Ovary (tissue), 9 donors: ENCODE data around the gene RAD50. TPM values are rescaled to one million over a fixed set of nuclear protein-coding genes. Genes with fewer than 3 reads are reported as not detected.

Experiments used
- DNase-seq, 5 donors: peaks; one replicate each; pipeline ENCODE4 v3.0.0-alpha.2; 2019 to 2020
- H3K27ac ChIP-seq, 2 donors: fragments of 200-600 bp; one replicate each; pipeline versions ENCODE4 v1.5.1 to v1.8.0; 2019 to 2022
- H3K27me3 ChIP-seq: fragments of 200-600 bp; one replicate; pipeline ENCODE4 v1.8.0; 2022
- H3K36me3 ChIP-seq: fragments of 200-600 bp; sonication (generic); one replicate; pipeline ENCODE4 v1.5.1; 2019
- H3K4me1 ChIP-seq: one replicate; pipeline ENCODE4 v1.8.1; 2013; ENCODE audit warnings: mild to moderate bottlenecking, moderate library complexity; ENCODE audit not compliant: insufficient read depth
- H3K4me3 ChIP-seq: fragments of 200-600 bp; sonication (generic); one replicate; pipeline ENCODE4 v1.5.1; 2017
- H3K9me3 ChIP-seq, 2 donors: fragments of 200-600 bp in 1 of 2; sonication (generic) in 1 of 2; one replicate each; pipeline versions ENCODE4 v1.5.1 to v1.8.1; 2013 to 2019; ENCODE audit warnings: mild to moderate bottlenecking in 1 of 2, moderate library complexity in 1 of 2
- CTCF ChIP-seq, 3 donors: fragments of 450-650 bp in 2 of 3; fragments of 200-600 bp in 1 of 3; IDR thresholded peaks; one replicate each; pipeline versions ENCODE4 v1.5.1 to v1.8.0; 2016 to 2022; ENCODE audit warnings: antibody characterized with exemption in 3 of 3, mild to moderate bottlenecking in 1 of 3
- EP300 ChIP-seq: sonication (generic); formaldehyde crosslinking; IDR thresholded peaks from one replicate; pipeline ENCODE4 v1.6.1; 2017; ENCODE audit warnings: antibody characterized with exemption
- POLR2A ChIP-seq: fragments of 450-650 bp; IDR thresholded peaks from one replicate; pipeline ENCODE4 v1.6.1; 2017; ENCODE audit warnings: antibody characterized with exemption, mild to moderate bottlenecking, moderate library complexity
- WGBS, 3 donors: extraction: QIAGEN DNeasy Blood & Tissue Kit in 1 of 3; methylation state at CpG; one replicate each; pipeline versions ENCODE4 v1.1.5 to v1.1.7; 2013 to 2017; 5-methylcytosine and 5-hydroxymethylcytosine counted together
- intact Hi-C, 4 donors: fragments of 100-400 bp; cut with DNase I; formaldehyde crosslinking; loops; one replicate each; pipeline versions ENCODE4 v1.11.0 to v1.15.1; 2022 to 2023
- polyA plus RNA-seq, 2 donors: library from polyadenylated mRNA; stranded (reverse); fragments of 200-250 nt in 1 of 2; fragments of 350-450 nt in 1 of 2; fragmentation: Illumina TruSeq in 1 of 2; extraction: RNeasy Lipid Tissue Mini Kit (QIAGEN cat#74804) in 1 of 2; gene quantifications; one replicate each; pipeline ENCODE4 v1.2.3, GENCODE V29; 2013 to 2014
- total RNA-seq, 7 donors: library from RNA; depleted of rRNA in 2 of 7; stranded (reverse); fragments of >200 nt in 2 of 7; fragmentation: NEBNext Ultra II Directional in 3 of 7; extraction: Animal tissue kit (Norgen Biotek cat#: 25700) in 3 of 7; gene quantifications; one replicate each; pipeline versions ENCODE4 v1.1.0 to v1.2.4, GENCODE V29; 2016 to 2023
- donor health status: DM: no; HTN: no; CAD: no; lungs with moderate emphysema.
- donor health status: DM: no; HTN: no; CAD: no.
- donor health status: Bipolar disorder and iron deficiency.
- donor health status: DM: yes; HTN: yes; CAD: no.
- donor health status: DM: no; HTN: no; CAD: no.
- donor health status: DM: yes; HTN: yes; CAD: no.

The RAD50 gene
- total and polyA plus RNA-seq, 9 donors, result 9.4 to 41.5 (median 28.1) TPM

DNA sequence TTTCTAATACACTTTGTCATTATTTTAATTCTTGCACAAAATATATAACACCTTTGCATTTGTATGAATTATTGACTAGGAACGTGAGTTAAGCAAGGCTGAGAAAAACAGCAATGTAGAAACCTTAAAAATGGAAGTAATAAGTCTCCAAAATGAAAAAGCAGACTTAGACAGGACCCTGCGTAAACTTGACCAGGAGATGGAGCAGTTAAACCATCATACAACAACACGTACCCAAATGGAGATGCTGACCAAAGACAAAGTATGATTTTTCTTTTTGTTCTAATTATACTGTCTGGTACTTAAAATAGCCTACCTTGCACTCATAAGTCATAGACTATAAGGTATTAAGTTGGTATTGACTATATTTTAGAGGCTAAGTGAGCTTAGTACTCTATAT lies 34.4 kb downstream of the RAD50 start:
- 88 to 91% (median 90%) methylated on average over 3 of the region's 3 CpGs for WGBS, 3 donors
- TF ChIP-seq EP300, result no peak
- no peak for TF ChIP-seq POLR2A
- no peak for TF ChIP-seq CTCF (IDR thresholded peaks at IDR 0.05)
- Histone ChIP-seq H3K27me3 (no peaks in the 10 kb centered on the region), H3K4me3 (no peak overlapping the region), H3K36me3 (no peaks in the 10 kb centered on the region), H3K9me3 (no peaks in the 10 kb centered on the region), H3K27ac (no peak overlapping the region), H3K4me1 (no peaks in the 10 kb centered on the region)
- no peak for DNase-seq
- intact Hi-C loops, result no loop called here

DNA sequence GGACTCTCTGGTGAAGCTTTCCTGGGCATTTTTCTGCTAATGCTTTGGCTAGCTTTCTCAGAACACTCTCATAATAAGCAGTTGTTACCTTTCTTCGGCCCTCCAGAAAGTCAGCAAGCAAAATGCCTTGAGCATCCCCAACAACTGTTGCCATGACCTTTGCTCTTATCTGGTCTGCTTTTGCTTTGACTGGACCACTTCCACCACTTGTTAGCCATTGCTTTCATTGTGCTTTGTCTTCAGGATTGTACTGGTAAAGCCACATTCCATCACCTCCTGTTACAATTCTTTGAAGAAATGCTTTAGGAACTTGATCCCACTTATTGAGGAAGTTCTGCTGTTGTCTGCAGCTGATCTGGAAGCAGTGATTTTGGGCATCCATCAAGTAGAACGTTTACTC lies 35.7 kb downstream of the RAD50 start:
- Histone ChIP-seq H3K4me1 (no peaks in the 10 kb centered on the region), H3K36me3 (no peaks in the 10 kb centered on the region), H3K9me3 (no peaks in the 10 kb centered on the region), H3K27ac (no peak overlapping the region), H3K4me3 (no peak overlapping the region), H3K27me3 (no peaks in the 10 kb centered on the region)
- intact Hi-C loops, result no loop called here
- no peak for DNase-seq
- 16 to 46% (median 17%) methylated on average over 2 of the region's 2 CpGs for WGBS, 3 donors
- TF ChIP-seq POLR2A (no peak), CTCF (IDR thresholded peaks at IDR 0.05) (no peak), EP300 (no peak)

- Histone ChIP-seq H3K4me1 (no peaks in the 10 kb centered on the region), H3K4me3 (no peak overlapping the region), H3K27ac (no peak overlapping the region), H3K27me3 (no peaks in the 10 kb centered on the region), H3K9me3 (no peaks in the 10 kb centered on the region), H3K36me3 (no peaks in the 10 kb centered on the region)
- whole genome bisulfite sequencing, 3 donors, result 96 to 97% (median 96%) methylated on average over 3 of the region's 3 CpGs
- no peak for TF ChIP-seq CTCF (IDR thresholded peaks at IDR 0.05)
- no peak for TF ChIP-seq EP300
- TF ChIP-seq POLR2A, result no peak
- DNase-seq, result no peak
- intact Hi-C loops, result no loop called here
Measured at GRCh38 chr5:132594170-132594569, 37.4 kb downstream of the RAD50 start.

DNA sequence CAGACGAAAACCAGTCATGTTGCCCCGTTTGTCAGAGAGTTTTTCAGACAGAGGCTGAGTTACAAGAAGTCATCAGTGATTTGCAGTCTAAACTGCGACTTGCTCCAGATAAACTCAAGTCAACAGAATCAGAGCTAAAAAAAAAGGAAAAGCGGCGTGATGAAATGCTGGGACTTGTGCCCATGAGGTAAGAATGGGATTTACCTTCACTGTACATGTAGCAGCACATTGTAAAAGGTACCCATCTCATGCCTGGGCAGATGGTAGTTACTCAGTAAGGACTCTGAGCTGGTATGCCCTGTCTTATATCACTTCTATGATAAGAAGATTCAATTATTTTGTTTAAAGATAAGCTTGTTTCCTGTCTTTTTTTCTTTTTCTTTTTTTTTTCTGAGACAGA lies 38.8 kb downstream of the RAD50 start:
- DNase-seq, result no peak
- Histone ChIP-seq H3K9me3 (no peaks in the 10 kb centered on the region), H3K36me3 (no peaks in the 10 kb centered on the region), H3K4me3 (no peak overlapping the region), H3K27me3 (no peaks in the 10 kb centered on the region), H3K4me1 (no peaks in the 10 kb centered on the region), H3K27ac (no peak overlapping the region)
- no peak for TF ChIP-seq EP300
- no peak for TF ChIP-seq POLR2A
- TF ChIP-seq CTCF (IDR thresholded peaks at IDR 0.05), result no peak
- intact Hi-C loops, result no loop called here
- 76 to 83% (median 80%) methylated on average over 5 of the region's 5 CpGs for WGBS, 3 donors
